Smooth muscle cell of trachea (primary cell): Measurements from ENCODE around the gene ZDHHC22. TPM values are rescaled to one million over a fixed set of nuclear protein-coding genes. Genes with fewer than 3 reads are reported as not detected.

Experiments used
- total RNA-seq: library from RNA; depleted of rRNA; stranded (reverse); fragments of >200 nt; gene quantifications from 2 replicates; pipeline ENCODE4 v1.2.1, GENCODE V29; 2014

ZDHHC22 gene
- total RNA-seq = not detected in 2 replicates

DNA sequence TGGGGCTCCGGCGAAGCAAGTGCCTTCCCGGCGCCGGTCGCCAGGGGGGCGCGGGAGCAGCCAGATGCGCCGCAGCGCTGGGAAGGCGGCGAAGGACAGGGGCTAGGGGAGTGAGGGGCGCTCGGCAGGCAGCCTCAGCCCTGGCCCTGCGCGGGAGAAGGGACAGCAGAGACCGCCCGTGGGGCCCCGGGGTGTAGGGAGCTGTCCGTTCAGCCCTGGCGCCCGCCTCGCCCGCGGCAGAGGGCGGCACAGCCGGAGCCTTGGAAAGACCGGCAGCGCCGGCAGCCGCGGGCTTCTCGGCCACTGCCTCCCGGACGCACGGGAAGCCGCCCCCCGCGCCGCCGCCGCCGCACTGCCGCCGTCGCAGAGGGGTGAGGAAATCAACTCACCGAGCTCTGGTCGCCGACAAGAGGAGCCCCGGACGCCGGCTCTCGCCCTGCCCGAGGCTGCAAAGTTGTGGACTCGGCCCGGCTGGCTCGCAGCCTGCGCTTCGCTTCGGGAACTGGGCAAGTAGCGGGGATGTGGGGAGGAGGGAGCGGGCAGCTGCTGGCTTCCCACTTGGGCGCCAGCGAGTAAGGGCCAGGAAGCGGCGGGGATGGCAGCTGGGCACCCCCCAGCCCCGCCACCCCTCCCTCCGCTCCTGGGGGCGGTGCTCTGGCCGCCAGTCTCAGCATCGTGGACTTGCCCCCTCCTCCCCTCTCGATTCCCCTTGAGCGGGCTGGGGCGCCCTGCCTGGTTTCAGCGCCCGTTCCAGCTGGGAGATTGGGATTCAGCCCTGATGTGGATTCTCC is at the start of gene ZDHHC22:
Gene ZDHHC22, minus strand, starts transcription at position 578 of the 791 bp plus-strand sequence. CDS start 2,053 bp downstream, outside the sequence.

GRCh38 chr14:77181603-77182437 is 40.2 kb upstream of the ZDHHC22 start, which contains the start of gene TMEM63C:
Gene TMEM63C, plus strand, starts transcription at chr14:77181798. Its CDS starts 37,016 bp downstream, at chr14:77218814.

DNA sequence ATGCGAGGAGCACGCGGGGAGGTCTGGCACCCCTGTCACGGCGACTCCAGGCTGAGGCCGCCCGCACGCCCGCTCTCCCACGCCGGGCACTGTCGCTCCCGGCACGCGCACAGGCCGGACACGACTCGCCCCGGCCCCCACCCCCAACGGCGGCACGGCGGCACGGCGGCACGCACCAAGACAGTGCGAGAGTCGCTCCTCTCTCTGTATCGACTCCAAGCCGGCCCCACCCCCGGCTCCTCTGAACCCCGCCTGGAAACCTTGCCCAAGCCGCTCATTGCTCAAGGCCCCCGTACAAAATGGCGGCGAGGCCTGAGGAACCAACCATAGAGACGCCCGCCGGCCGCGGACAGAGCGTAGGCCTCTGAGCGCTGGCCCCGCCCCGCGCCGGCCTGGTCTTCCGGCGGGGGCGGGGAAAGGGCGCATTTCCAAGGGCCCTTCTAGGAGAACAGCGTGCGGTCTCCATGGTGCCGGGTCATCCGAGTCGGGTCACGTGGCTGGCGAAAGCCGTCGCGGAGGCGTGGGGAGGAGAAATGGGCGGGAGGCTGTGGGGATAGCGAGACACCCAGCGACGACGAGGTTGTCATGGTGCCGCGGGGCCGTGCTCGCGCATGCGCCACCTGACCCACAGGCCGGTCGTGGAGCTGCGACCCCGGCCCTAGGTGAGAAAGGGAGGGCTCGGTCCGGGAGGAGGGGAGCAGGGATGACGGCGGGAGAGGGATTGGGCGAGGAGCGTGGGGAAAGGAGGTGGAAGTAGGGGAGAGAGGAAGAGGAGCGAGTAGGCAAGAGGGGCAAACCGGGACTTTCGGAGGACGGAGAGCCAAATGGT is 43.7 kb downstream of the ZDHHC22 start, which contains the start of gene CIPC:
Gene CIPC, plus strand, starts transcription at position 559 of the 829 bp plus-strand sequence. CDS start 7,451 bp downstream, outside the sequence.

Other genes starting within 250 kb of the ZDHHC22 start
- 32.3 and 74.8 TPM in 2 replicates for gene IRF2BPL, start 113.1 kb downstream of the ZDHHC22 start, total RNA-seq
- gene CIPC, start 43.5 kb downstream of the ZDHHC22 start, total RNA-seq = 9.3 and 13.6 TPM in 2 replicates
- not detected in 2 replicates for gene TMEM63C, start 40.0 kb upstream of the ZDHHC22 start, total RNA-seq
- gene NGB, start 129.4 kb upstream of the ZDHHC22 start, total RNA-seq = not detected in 2 replicates
- 12.7 and 14.1 TPM in 2 replicates for gene POMT2, start 179.1 kb upstream of the ZDHHC22 start, total RNA-seq
- gene GSTZ1, start 179.2 kb upstream of the ZDHHC22 start, total RNA-seq = 31.6 and 35.8 TPM in 2 replicates
- 6.0 and 6.8 TPM in 2 replicates for gene TMED8, start 235.3 kb upstream of the ZDHHC22 start, total RNA-seq
- 1.2 and 3.3 TPM in 2 replicates for gene SAMD15, start 235.6 kb upstream of the ZDHHC22 start, total RNA-seq